Tibial nerve (tissue), 4 donors: Measurements from ENCODE around the gene CACTIN.

ENCODE experiments used
- CTCF ChIP-seq, 5 experiments: fragments of 200-600 bp in 3 of 5; fragments of 450-650 bp in 2 of 5; sonication (generic) in 3 of 5; IDR thresholded peaks; one replicate each; pipeline ENCODE4 v1.5.1; 2016 to 2019; ENCODE audit warnings: antibody characterized with exemption in 5 of 5, mild to moderate bottlenecking in 3 of 5, moderate library complexity in 2 of 5
- EP300 ChIP-seq, 2 donors: sonication (generic); formaldehyde crosslinking; IDR thresholded peaks; one replicate each; pipeline ENCODE4 v1.6.1; 2017; ENCODE audit warnings: antibody characterized with exemption in 2 of 2, mild to moderate bottlenecking in 1 of 2

- TF ChIP-seq EP300 (IDR thresholded peaks at IDR 0.05) (no peak), CTCF (IDR thresholded peaks at IDR 0.05) (no peak)
Measured at GRCh38 chr19:3575949-3576673, 50.5 kb downstream of the CACTIN start.
